HG02852 (cell line): ENCODE measurements around the gene MRO.
A peak's percentile ranks its signal among the peaks of the same experiment; 100 is the strongest.
"Not testable (repeated sequence)": the region's sequence is repeated elsewhere in the genome, so short reads cannot be mapped to it uniquely, and the experiment has no call there.

Experiments used
- ATAC-seq: cut with Tn5 transposase; IDR thresholded peaks from one replicate; pipeline ENCODE4 v1.9.1; 2021; ENCODE audit warnings: mild to moderate bottlenecking, moderate library complexity; ENCODE audit not compliant: unreplicated experiment

MRO gene

GRCh38 chr18:50819728-50820378, at the start of gene MRO:
TSS of gene MRO (minus strand) at chr18:50820016. CDS start at chr18:50809400, 10,616 bp downstream.
- peak; percentile 87 for ATAC-seq

DNA sequence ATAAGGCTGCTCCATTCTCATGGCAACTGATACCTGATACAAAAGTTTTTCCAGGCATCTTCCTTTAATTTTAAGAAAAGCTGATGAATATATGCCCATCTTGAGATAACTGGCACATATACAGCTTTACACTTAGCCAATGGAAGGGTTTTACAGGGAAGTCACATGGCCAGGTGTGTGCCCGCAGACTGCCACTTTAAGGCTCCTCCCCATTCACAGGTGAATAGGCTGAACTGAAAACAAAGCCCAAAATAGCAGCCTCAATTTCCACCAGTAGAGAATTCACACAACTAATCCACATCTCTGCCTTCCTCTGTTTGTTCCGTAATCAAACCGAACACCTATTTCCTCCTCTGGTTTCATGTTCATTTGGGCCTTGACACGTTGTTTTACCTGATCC, 49.3 kb upstream of the MRO start:
- no peak for ATAC-seq

- no peak for ATAC-seq
These were observed 46.9 kb upstream of the MRO start for GRCh38 chr18:50866765-50867164.

DNA sequence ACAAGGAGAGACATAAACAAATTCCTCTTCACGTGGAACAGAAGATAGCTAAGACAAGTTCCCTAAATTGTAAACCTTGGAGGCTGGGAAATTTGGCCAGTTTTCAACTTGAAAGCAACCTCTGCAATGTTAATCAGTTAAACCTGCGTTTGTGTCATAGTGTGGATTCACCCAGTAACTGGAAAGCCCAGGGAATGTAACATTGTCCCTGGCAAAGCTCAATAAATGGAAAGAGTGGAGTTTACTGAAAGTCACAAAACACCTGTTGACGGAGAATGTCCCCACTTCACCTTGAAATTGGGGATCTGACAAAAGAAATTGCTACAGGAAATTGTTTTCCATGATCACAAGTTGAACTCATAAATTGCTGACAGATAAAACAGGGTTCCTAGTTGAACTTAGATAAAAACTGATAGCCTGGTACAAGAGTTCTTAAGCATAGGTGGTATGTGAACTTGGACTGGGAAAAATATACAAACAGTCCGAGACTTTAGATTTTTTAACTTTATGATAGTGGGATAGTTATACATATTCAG, 44.1 kb upstream of the MRO start:
- ATAC-seq = no peak

- ATAC-seq = no peak
These were observed 42.6 kb upstream of the MRO start for GRCh38 chr18:50862401-50862800.

DNA sequence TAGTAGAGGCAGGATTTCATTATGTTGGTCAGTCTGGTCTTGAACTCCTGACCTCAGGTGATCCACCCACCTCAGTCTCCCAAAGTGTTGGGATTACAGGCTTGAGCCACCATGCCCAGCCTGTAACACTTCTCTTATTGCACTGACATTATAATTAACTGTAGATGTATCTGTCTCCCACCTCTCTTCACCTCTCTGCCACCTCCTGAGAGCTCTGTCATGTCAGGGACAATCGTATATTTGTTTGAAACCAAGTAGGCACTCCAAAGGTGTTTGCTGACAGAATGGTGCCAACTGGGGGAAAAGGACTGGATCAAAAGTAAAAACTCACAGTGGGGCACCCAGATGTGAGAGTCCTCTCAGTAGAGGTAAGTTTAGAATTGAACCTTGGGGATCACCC, 41.8 kb upstream of the MRO start:
- ATAC-seq = no peak

GRCh38 chr18:50859793-50860555, 40.2 kb upstream of the MRO start:
- ATAC-seq = no peak

- ATAC-seq = no peak
These were observed 37.9 kb upstream of the MRO start for GRCh38 chr18:50857694-50858093.

DNA sequence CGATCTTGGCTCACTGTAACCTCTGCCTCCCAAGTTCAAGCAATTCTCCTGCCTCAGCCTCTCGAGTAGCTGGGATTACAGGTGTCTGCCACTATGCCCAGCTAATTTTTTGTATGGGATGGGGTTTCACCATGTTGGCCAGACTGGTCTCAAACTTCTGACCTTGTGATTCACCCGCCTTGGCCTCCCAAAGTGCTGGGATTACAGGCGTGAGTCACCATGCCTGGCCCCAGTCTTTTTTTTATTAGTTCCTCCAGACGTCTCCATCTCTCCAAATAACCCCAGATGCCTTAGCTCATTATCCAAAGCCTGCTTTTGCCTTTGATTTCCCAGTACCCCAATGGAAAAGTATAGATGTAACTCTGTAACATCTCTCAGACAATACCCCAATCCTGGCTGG, 37.4 kb upstream of the MRO start:
- not testable (repeated sequence) for ATAC-seq

DNA sequence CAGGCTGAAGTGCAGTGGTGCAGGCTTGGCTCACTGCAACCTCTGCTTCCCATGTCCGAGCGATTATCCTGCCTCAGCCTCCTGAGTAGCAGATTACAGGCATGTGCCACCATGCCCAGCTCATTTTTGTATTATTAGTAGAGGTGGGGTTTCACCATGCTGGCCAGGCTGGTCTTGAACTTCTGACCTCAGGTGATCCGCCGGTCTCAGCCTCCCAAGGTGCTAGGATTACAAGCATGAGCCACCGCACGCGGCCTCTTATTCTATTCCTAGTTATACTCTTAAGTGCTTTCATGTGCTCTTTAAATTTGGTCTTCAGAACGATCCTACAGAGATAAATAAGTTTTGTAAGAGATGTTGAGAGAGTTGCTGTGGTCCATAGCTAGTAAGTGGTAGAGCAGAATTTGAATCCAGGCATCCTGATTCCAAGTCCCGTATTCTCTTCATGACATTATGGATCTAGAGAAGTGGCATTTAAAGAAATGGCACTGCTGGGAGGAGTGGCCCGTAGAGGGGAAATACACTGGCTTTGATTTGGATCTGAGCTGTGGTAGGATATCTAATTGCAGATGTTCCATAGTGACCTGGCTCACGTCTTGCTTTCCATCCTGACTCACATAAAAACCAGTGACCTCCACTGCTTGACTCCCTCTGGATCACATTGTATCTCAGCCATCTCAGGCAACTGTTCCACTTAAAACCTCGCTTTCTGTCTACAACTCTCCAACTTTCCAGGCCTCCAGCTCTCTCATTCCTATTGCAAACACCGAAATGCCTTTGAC, 36.4 kb upstream of the MRO start:
- ATAC-seq = no peak

DNA sequence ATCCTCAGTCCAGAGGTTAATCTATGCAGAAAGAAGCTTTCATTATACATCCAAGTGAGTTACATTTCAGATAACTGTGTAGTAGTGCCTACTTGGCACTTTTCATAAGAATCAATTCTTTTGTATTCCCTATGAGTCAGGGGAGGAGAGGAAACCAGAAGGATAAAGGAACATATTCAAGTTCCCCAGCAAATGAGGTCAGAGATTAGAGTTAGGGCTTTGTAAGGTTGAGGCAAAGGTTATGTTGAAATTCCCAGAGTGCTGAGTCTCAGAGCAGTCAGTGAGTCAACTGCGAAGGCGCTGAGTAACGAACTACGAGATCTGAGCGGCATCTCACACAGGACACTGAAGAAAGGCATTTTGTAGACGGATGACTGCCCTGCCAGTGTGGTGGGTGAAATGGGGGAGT, 34.1 kb upstream of the MRO start:
- no peak for ATAC-seq

GRCh38 chr18:50850307-50851065, 30.7 kb upstream of the MRO start:
- no peak for ATAC-seq

DNA sequence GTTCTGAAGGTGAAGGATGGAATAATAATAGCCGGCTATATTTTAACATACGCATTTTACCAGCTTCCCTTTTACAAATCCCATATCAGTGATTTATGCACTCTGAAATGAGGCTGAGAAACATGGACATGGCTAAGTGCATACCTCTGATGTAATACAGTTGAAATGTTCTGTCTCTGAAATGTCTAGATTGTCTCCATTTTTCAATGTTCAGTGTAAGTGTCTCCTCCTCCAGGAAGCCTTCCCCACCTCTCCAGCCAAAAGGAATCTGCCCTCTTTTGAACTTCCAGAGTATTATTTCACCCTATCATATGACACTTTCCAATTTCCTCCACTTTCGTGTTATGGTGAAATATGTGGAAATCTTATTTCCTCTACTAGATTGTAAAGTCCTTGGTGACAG, 29.6 kb upstream of the MRO start:
- ATAC-seq = no peak

- ATAC-seq = no peak
These were observed 29.2 kb upstream of the MRO start for GRCh38 chr18:50848991-50849390.

DNA sequence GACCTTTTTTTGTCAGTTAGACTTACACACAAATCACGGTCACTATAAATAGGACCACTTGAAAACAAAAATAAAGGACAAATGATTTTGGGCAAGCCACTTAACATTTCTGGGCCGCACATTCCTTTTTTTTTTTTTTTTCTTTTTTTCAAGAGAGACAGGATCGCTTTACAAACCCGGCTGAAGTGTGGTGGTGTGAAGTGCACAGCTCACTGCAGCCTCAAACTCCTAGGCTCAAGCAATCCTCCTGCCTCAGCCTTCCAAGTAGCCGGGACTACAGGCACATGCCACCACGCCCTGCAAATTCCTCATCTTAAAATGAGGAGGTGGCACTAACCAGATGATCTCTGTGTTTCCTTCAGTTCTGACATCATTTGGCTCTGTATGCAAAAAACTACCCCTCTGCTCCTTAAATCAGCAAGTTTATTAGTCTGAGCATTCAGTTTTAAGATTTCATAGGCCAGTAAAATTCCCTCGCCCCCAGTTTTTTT, 28.3 kb upstream of the MRO start:
- ATAC-seq = no peak

DNA sequence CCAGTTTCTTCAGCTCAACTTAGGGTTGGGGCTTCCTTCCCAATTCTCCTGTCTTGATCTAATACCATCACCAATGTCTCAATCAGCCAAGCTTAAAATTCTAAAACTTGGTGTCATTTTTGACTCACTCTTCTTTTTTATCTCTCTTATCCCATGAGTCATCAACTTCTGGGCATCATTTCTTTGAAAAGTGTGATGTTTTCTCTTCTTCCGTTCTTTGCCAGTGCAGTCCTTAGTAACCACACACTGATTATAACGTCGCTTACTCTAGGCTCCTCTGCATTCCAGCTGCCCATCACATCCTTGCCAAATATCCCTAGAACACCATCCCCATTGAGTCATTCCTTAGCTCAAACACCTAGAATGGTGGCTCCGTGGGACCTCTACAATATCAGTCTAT, 27.4 kb upstream of the MRO start:
- ATAC-seq = no peak

DNA sequence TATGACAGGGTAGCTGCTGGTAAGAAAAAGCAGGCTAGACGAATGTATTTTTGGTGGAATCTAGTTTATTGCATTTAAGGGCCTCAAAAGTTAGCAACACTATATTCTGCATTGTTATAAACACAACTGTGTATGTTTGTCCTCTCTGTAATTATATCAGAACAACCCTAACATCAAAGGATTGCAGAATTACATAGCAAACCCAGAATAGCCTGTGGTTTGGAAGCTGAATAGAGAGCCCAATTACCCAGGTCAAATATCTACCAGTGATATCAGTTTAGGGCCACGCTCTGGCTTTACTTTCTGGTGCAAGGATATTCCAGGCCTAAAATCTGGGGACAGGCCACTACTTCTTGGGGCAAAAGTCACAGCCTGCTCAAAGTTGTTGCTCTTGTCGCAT, 25.1 kb upstream of the MRO start:
- ATAC-seq = no peak

DNA sequence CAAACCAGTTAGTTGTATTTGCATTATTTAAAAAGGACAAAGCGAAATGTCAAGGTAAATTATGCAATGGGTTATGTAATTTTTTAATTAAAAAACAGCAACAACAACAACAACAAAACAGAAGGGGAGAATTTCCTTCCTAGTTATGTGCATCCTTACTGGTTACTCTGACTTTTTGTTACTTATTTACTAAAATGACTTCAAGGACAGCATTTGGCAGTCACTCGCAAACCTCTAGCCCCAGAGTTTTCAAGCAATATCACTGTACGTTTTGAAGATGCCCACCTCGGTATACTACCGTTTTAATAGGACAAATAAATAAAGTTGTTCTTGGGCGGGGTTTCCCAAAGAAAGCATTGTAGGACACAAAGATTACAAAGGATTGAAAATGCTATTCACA, 24.7 kb upstream of the MRO start:
- no peak for ATAC-seq

DNA sequence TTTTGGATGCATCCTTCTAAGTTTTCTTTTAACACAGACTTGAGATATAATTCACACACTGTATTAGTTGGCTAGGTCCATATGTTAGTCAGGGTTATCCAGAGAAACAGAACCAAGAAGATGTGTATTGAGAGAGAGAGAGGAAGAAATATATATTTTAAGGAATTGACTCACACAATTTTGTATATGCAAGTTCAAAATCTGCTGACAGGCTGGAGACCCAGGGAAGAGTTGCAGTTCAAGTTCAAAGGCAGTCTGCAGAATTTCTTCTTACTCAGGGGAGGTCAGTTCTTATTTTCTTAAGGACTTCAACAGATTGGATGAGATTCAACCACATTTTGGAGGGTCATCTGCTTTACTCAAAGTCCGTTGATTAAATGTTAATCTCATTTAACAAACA, 23.0 kb upstream of the MRO start:
- ATAC-seq = no peak

DNA sequence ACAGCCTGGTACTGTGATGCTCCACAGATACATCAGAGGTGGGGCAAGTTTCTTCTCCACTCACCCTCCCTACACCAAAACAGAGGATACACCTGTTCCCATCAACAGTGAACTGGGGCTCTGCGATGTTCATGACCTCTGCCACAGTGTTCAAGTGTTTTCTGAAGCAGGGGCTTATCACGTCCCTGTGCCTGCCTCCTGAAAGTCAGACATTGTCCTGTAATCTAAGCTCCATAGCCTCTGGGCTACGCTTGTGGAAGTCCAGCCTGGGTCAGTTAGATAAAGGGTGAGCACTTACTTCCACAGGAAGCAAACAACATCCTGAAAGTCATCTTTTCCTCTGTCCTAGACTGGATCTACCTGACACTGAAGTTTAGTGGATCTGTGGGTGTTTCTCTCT, 20.2 kb upstream of the MRO start:
- ATAC-seq = no peak

GRCh38 chr18:50839341-50839740, 19.5 kb upstream of the MRO start:
- ATAC-seq = no peak
